Osteocyte (in vitro differentiated cells): ENCODE measurements around the gene ERP44. TPM values are rescaled to one million over a fixed set of nuclear protein-coding genes. Genes with fewer than 3 reads are reported as not detected.
A peak's percentile ranks its signal among the peaks of the same experiment; 100 is the strongest.
"Not testable (repeated sequence)": the region's sequence is repeated elsewhere in the genome, so short reads cannot be mapped to it uniquely, and the experiment has no call there.

Source experiments
- DNase-seq: peaks from one replicate; pipeline ENCODE4 v3.0.0; 2021; ENCODE audit warnings: mixed read lengths; ENCODE audit not compliant: unreplicated experiment; ENCODE audit errors: extremely low spot score
- H3K27ac Mint-ChIP-seq: one replicate; pipeline ENCODE4 v1.8.0; 2021; ENCODE audit warnings: mild to moderate bottlenecking, mixed read lengths; ENCODE audit not compliant: unreplicated experiment
- H3K27me3 Mint-ChIP-seq: one replicate; pipeline ENCODE4 v1.8.0; 2021; ENCODE audit warnings: mixed read lengths; ENCODE audit not compliant: unreplicated experiment
- H3K36me3 Mint-ChIP-seq: one replicate; pipeline ENCODE4 v1.8.0; 2021; ENCODE audit warnings: mixed read lengths; ENCODE audit not compliant: unreplicated experiment
- H3K4me1 Mint-ChIP-seq: one replicate; pipeline ENCODE4 v1.8.0; 2021; ENCODE audit warnings: mixed read lengths; ENCODE audit not compliant: unreplicated experiment
- H3K4me3 Mint-ChIP-seq: one replicate; pipeline ENCODE4 v1.8.0; 2021; ENCODE audit warnings: mild to moderate bottlenecking, moderate library complexity, mixed read lengths; ENCODE audit not compliant: unreplicated experiment
- H3K9me3 Mint-ChIP-seq: one replicate; pipeline ENCODE4 v1.8.0; 2021; ENCODE audit warnings: mixed read lengths; ENCODE audit not compliant: unreplicated experiment
- CTCF ChIP-seq: fragments of 200-600 bp; sonication (generic); IDR thresholded peaks from 2 replicates; pipeline ENCODE4 v1.5.0; 2021; ENCODE audit warnings: antibody characterized with exemption, mild to moderate bottlenecking, moderate library complexity
- total RNA-seq: library from RNA; stranded (reverse); gene quantifications from 2 replicates; pipeline ENCODE4 v1.2.1, GENCODE V29; 2021

Gene ERP44
- total RNA-seq, 1 donor from 2014 or later = 24.7 TPM

- H3K36me3 Mint-ChIP-seq = no peaks in the 10 kb centered on the region
- DNase-seq = no peak
- peaks cover 18% of the 10 kb centered on the region for H3K4me1 Mint-ChIP-seq
- H3K27ac Mint-ChIP-seq = peak overlapping the region; percentile 40
- no peaks in the 10 kb centered on the region for H3K9me3 Mint-ChIP-seq
- TF ChIP-seq CTCF = no peak
- H3K4me3 Mint-ChIP-seq = no peak overlapping the region
- H3K27me3 Mint-ChIP-seq = no peaks in the 10 kb centered on the region
Observed at GRCh38 chr9:100066539-100066938, 32.3 kb downstream of the ERP44 start.

- no peak for TF ChIP-seq CTCF
- Mint-ChIP-seq H3K27ac (no peak overlapping the region), H3K27me3 (no peaks in the 10 kb centered on the region), H3K9me3 (no peaks in the 10 kb centered on the region), H3K36me3 (no peaks in the 10 kb centered on the region), H3K4me1 (peaks cover 13% of the 10 kb centered on the region), H3K4me3 (no peak overlapping the region)
- DNase-seq = no peak
Observed at GRCh38 chr9:100064872-100065581, 33.8 kb downstream of the ERP44 start.

- no peak for DNase-seq
- Mint-ChIP-seq H3K4me1 (peaks cover 13% of the 10 kb centered on the region), H3K27ac (no peak overlapping the region), H3K4me3 (no peak overlapping the region), H3K9me3 (no peaks in the 10 kb centered on the region), H3K27me3 (no peaks in the 10 kb centered on the region), H3K36me3 (peaks cover 6% of the 10 kb centered on the region)
- no peak for TF ChIP-seq CTCF
Observed at GRCh38 chr9:100063185-100063584, 35.6 kb downstream of the ERP44 start.

- not testable (repeated sequence) for H3K4me3 Mint-ChIP-seq, H3K27me3 Mint-ChIP-seq, DNase-seq, H3K9me3 Mint-ChIP-seq, H3K27ac Mint-ChIP-seq, H3K36me3 Mint-ChIP-seq
- H3K4me1 Mint-ChIP-seq = peaks cover 15% of the 10 kb centered on the region
Observed at GRCh38 chr9:100062683-100063082, 36.1 kb downstream of the ERP44 start.

GRCh38 chr9:100058699-100059579 is 39.9 kb downstream of the ERP44 start:
- Mint-ChIP-seq H3K4me1 (peaks cover 11% of the 10 kb centered on the region), H3K9me3 (no peaks in the 10 kb centered on the region), H3K36me3 (peaks cover 19% of the 10 kb centered on the region), H3K27me3 (no peaks in the 10 kb centered on the region), H3K4me3 (no peak overlapping the region), H3K27ac (no peak overlapping the region)
- TF ChIP-seq CTCF = no peak
- no peak for DNase-seq
